K562 (cell line): Measurements from ENCODE around the gene RTL10. TPM values are rescaled to one million over a fixed set of nuclear protein-coding genes. Genes with fewer than 3 reads are reported as not detected.
A peak's percentile ranks its signal among the peaks of the same experiment; 100 is the strongest.

Experiments used
- CSDE1 ChIP-seq, 2 experiments: fragments of 450-650 bp; IDR thresholded peaks; 2 replicates each; pipeline ENCODE4 v1.6.1; 2016; ENCODE audit warnings: mild to moderate bottlenecking in 1 of 2
- GABPB1 ChIP-seq: sonication (generic); formaldehyde crosslinking; IDR thresholded peaks from 2 replicates; pipeline ENCODE4 v1.8.0; 2022; ENCODE audit warnings: mild to moderate bottlenecking, missing genetic modification reagents
- HDAC3 ChIP-seq: fragments of 450-650 bp; IDR thresholded peaks from 2 replicates; pipeline ENCODE4 v1.6.1; 2018; ENCODE audit warnings: borderline replicate concordance, mild to moderate bottlenecking, moderate library complexity; ENCODE audit not compliant: partially characterized antibody
- MGA ChIP-seq: fragments of 450-650 bp; IDR thresholded peaks from 2 replicates; pipeline ENCODE4 v1.6.1; 2016; ENCODE audit warnings: mild to moderate bottlenecking, moderate library complexity
- OTX1 ChIP-seq: fragments of 450-650 bp; formaldehyde crosslinking; IDR thresholded peaks from 2 replicates; pipeline ENCODE4 v1.4.0; 2022; ENCODE audit warnings: mild to moderate bottlenecking
- POLR2AphosphoS5 ChIP-seq: IDR thresholded peaks from 2 replicates; pipeline ENCODE4 v1.6.1; 2011; ENCODE audit warnings: mild to moderate bottlenecking, low read depth, low read length, moderate library complexity; ENCODE audit not compliant: control insufficient read depth, insufficient read depth
- SRSF9 ChIP-seq: fragments of 200-400 bp; formaldehyde crosslinking; IDR thresholded peaks from 2 replicates; pipeline ENCODE4 v1.6.1; 2017; ENCODE audit warnings: low read depth, low read length, borderline replicate concordance
- TBP ChIP-seq: optimal IDR thresholded peaks from 2 replicates; pipeline ENCODE3; 2011; ENCODE audit warnings: low read depth, low read length, improper control_type of control experiment
- USF1 ChIP-seq: sonication (generic); formaldehyde crosslinking; IDR thresholded peaks from 2 replicates; pipeline ENCODE4 v1.9.0; 2022; ENCODE audit warnings: mild to moderate bottlenecking, missing genetic modification reagents
- ZBTB9 ChIP-seq: fragments of 450-650 bp; formaldehyde crosslinking; IDR thresholded peaks from 2 replicates; pipeline ENCODE4 v1.4.0; 2020; ENCODE audit warnings: mild to moderate bottlenecking, moderate library complexity
- ZC3H11A ChIP-seq: IDR thresholded peaks from 2 replicates; pipeline ENCODE4 v1.6.1; 2012; ENCODE audit warnings: low read depth, low read length, improper control_type of control experiment
- polyA plus RNA-seq, 8 experiments: library from polyadenylated mRNA; depleted of rRNA in 4 of 8; stranded (reverse) in 5 of 8; unstranded in 3 of 8; fragments of >200 nt; fragmentation: Nextera tagmentation in 2 of 8; fragmentation: Illumina TruSeq in 1 of 8; extraction: Ambion mirVana in 2 of 8; extraction: Trizol in 1 of 8; gene quantifications; 2 replicates each; pipeline versions ENCODE4 v1.2.1 to v1.2.3, GENCODE V29; 2011 to 2014; ENCODE audit warnings: inconsistent platforms in 1 of 8, missing spikeins in 1 of 8
- total RNA-seq, 7 experiments: library from RNA; depleted of rRNA in 6 of 7; stranded (reverse); fragments of >200 nt in 6 of 7; fragmentation: Illumina TruSeq in 2 of 7; extraction: Trizol in 2 of 7; gene quantifications; 2 replicates each; pipeline versions ENCODE4 v1.2.1 to v1.2.3, GENCODE V29; 2011 to 2021; ENCODE audit warnings: low replicate concordance in 1 of 7
- TF ChIP-seq, protein P1 (sequence below): sonication (generic); formaldehyde crosslinking; IDR thresholded peaks from 2 replicates; pipeline ENCODE4 v1.8.1; 2023; ENCODE audit warnings: mild to moderate bottlenecking, missing genetic modification reagents

RTL10 gene
- total and polyA plus RNA-seq, 9 of the 15 experiments (the other 6 are each of a cell fraction or from before 2014, with no cell fraction given) = 19.8 to 75.5 (median 32.5) TPM

- TF ChIP-seq MGA (no peak), OTX1 (peak; percentile 96), ZBTB9 (peak; percentile 89), ZC3H11A (no peak; the same call in 1 of the 2 replicates), HDAC3 (no peak), SRSF9 (no peak), GABPB1 (no peak), POLR2AphosphoS5 (no peak), CSDE1 (IDR thresholded peaks at IDR 0.05) (no peak), TBP (no peak), USF1 (CRISPR knock-in tag) (no peak)
- TF ChIP-seq, protein P1, sequence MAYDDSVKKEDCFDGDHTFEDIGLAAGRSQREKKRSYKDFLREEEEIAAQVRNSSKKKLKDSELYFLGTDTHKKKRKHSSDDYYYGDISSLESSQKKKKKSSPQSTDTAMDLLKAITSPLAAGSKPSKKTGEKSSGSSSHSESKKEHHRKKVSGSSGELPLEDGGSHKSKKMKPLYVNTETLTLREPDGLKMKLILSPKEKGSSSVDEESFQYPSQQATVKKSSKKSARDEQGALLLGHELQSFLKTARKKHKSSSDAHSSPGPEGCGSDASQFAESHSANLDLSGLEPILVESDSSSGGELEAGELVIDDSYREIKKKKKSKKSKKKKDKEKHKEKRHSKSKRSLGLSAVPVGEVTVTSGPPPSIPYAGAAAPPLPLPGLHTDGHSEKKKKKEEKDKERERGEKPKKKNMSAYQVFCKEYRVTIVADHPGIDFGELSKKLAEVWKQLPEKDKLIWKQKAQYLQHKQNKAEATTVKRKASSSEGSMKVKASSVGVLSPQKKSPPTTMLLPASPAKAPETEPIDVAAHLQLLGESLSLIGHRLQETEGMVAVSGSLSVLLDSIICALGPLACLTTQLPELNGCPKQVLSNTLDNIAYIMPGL (CRISPR knock-in tag) = peak; percentile 90; the same call in 1 of the 2 replicates
These were observed at the start of gene RTL10, which contains the start of gene GNB1L (continued) for GRCh38 chr22:19854778-19855503.
